GM19372 (cell line): Measurements from ENCODE around the gene ITPR3.

Experiments
- ATAC-seq: cut with Tn5 transposase; IDR thresholded peaks from one replicate; pipeline ENCODE4 v1.9.1; 2021; ENCODE audit warnings: mild to moderate bottlenecking, low read depth, moderate library complexity; ENCODE audit not compliant: unreplicated experiment

The ITPR3 gene

GRCh38 chr6:33695451-33695887 lies 74.3 kb downstream of the ITPR3 start:
- no peak for ATAC-seq

DNA sequence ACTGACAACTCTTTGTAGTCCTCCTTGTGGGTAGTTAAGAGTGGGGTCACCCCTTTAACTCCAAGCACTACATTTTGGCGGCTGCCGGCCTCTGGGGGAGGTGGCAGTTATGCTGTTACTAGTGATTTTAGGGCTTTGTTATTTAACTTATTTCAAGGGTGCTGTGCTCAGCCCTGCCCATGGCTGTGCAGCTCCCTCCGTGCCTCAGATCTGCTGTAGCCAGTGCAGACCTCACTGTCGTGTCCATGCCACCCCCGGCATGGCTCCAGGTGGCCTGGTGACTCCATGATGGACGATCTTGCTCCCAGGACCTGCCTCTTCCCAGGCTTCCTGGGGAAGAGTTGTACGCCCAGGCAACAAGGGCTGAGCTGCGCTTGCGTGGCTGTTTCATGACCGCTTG lies 75.0 kb downstream of the ITPR3 start:
- ATAC-seq = no peak

GRCh38 chr6:33696548-33697518 lies 75.7 kb downstream of the ITPR3 start:
- ATAC-seq = no peak

GRCh38 chr6:33697845-33698244 lies 76.7 kb downstream of the ITPR3 start:
- ATAC-seq = no peak

GRCh38 chr6:33698494-33698893 lies 77.4 kb downstream of the ITPR3 start:
- ATAC-seq = no peak

DNA sequence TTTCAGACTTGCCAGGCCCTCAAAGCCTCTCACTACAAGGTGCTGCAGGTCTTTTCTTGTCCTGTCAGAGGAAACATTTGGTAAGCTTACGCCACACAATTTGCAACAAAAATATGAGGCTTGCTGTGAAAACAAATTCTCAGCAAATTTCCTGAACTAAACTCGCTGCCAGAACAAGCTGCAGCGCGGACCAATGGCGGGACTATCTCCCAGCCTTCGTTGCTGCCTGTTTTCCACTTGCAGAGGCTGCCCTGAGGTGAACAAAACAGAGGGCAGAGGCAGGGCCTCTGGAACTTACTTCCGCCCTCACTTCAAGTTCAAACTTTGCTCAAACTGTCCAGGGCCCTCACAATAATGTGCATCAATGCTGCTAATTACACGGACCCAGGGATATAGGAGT lies 78.0 kb downstream of the ITPR3 start:
- no peak for ATAC-seq

- no peak for ATAC-seq
Measured at GRCh38 chr6:33699739-33700138, 78.6 kb downstream of the ITPR3 start.

DNA sequence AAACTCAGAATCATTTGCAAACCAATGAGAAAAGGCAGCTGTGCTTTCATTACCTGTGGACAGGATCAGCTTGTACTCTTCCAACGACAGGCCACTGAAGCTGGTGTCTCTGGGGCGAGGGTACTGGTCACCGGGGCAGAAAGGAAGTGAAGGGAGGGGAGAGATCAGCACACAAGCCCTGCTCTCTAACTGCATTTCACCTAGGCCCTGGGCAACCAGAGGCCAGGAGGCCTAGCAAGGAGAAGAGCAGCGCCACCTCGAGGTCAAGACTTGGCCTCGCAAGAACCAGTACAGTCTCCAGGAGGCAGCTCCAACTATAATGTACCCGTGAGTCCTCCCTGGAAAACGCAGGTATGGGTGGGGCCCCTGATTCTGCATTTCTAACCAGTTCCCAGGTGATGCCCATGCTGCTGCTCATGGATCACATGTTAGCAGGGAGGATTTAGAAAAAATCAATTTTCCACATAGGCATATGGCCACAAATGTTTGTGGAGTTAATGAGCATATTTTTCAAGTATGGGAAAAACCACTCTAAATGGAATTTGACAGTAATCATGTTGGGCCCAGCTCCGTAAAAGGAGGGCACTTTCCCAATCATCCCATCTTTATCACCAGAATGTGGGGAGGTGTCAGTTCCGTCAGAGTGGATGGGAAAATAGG lies 79.4 kb downstream of the ITPR3 start:
- no peak for ATAC-seq

DNA sequence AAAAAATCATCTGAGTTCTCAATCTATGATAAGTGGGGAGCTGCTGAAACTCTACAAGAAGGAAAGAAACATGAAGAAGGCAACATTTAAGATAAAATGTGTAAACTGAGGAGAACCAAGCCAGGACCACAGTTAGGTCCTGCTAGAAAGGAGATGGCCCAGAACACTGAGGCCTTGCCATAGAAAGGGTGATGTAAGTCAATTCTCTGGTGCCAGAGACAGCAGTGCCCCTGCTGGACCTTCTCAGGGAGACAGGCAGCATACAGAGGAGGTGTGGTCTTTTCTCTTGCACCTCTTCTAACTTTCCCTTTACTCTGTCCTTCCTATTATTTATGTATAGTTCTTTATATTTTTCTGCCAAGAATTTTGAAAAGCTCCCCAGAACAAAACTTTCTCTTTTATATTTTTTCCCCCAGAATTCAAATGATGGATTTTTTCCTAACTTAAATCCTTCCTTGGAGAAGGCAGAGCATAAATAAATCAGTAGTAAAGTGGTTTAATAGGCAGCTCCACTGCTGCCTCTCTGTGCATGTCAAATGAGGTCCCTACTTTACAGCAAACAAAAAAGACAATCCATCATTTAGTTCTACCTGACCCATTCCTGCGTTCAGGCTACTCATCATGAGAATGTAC lies 81.3 kb downstream of the ITPR3 start:
- no peak for ATAC-seq

DNA sequence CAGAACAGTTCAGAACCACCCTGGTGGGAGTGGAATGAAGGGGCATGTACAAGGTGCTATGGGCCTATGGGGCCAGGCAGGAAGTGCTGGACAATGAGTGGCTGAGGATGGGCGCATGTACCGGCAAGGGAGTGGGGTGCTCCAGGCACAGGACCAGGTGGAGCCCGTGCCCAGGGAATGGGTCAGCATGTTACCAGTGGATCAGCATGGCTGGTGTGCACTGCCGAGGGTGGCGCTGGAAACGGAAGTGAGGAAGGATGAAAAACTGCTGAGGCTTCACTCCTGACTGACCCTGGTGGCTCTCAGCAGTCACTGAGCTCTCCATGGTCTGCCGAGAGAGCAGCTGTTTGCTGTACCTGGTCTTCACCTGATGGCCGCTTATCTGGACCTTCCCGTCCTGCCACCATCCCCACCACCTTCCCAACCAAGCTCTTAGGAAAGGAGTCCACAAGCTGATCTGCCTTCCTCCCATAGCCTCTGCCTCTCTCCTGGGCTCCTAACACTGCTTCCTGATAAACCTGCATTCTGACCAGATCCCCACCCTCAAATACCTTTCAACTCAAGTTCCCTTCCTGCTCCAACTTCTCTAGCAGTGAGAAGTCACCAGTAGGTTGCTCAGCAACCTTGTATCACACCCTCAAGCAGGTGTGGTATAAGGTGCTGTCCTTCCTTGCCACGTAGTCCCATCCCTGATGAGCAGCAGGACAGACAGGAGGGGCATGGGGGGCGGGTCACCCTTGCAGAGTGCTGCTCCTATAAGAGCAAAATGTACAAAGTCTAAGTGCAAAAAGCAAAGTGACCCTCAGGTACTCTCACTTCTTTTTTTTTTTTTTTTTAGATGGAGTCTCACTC lies 83.3 kb downstream of the ITPR3 start:
- no peak for ATAC-seq

- no peak for ATAC-seq
Measured at GRCh38 chr6:33705268-33705885, 84.3 kb downstream of the ITPR3 start.

DNA sequence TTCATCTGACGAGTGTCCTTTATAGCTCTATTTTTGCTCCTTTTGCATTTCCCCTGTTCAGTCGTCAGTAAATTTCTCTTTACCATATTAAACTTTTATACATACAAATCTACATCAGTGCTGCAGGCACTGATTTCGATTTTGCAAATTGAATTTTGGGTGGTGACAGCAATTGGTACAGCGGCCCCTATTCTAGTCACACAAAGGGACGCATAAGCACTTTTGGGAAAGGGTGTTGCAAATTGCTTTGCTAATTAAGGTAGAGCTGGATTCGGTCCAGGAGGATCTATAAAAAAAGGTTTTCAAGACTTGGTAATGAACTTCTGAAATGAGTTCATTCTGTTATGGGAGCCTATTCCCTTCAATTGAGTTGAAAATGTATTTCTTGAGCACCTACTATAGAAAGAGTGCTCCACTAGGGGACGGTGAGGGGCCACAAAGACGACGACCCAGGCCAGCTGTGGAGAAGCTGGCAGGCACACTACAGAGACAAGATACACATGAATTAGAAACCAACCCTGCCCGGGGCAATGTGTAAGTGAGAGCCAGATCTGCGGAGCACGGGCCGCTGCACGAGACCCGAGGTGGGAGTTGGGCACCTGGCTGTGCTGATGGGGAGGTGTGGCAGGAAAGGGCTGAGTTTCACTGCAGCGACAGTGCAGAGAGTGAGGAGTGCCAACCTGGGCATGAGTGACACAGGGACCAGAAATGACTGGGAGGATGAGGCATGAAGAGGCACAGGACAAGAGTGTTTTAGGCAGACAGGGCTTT lies 85.0 kb downstream of the ITPR3 start:
- no peak for ATAC-seq

- no peak for ATAC-seq
Measured at GRCh38 chr6:33707771-33708170, 86.6 kb downstream of the ITPR3 start.

DNA sequence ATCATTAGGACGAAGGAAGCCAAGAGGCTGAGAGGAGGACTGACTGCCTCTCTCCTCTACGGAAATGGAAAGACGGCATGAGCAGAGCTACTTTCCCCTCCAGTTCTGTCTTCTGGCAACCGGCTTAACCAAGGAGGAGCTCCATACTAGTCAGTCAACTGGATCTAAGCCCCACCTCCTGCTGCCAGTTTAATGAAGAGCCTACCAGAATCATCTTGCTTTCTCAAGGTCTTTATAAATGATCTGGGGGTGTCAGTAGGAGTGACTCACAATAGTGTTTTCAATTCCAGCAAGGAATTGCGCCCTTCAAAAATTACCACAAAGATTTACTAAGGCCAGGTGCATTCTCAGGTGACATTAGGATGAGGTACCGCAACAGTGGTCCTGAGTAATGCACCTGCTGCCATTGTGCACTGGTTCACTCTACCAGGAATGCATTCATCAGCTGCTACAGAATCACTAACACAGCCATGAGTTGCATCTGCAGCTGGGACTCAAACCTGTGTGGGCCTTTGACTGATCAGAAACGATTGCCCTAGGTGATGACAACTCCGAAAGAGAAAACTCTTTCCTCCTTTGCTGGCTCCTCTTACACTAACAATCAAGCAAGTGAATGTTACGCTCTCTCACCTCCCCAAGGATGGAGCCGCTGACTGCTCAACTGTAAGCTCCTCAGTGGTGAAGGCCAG lies 87.5 kb downstream of the ITPR3 start:
- ATAC-seq = no peak

DNA sequence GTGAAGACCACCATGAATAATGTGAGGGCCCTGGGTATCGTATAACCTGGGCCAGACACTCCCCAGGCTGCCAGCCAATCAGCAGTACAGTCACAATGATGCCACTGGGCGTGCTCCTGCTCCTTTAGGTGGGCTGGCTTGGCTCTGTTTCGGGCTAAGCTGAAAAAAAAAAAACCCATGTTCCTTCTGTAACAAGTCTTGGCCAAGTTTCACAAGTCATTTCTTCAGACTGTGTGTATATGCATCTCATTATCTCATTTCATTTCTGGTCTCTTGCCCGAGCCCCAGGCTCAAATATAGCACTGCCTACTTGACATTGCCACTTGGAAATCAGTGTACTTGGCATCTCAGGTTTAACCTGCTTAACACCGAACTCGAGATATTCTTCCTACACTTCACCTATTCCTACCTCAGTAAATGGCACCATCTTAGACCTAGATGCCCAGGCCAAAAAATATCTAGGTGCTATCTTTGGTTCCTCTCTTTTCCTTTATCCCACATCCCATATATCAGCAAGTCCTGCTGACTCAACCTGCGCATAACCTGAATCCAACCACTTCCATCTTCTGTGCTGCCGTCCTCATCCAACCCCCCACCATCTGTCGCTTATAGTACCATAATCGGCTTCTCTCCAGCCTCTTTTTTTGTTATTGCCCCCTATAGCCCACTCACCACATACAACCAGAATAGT lies 88.6 kb downstream of the ITPR3 start:
- no peak for ATAC-seq

GRCh38 chr6:33710296-33711121 lies 89.4 kb downstream of the ITPR3 start:
- ATAC-seq = no peak
